HG03039 (cell line): ENCODE data around the gene SNX8.

Experiments
- ATAC-seq: cut with Tn5 transposase; IDR thresholded peaks from one replicate; pipeline ENCODE4 v1.9.1; 2021; ENCODE audit warnings: mild to moderate bottlenecking, moderate library complexity; ENCODE audit not compliant: unreplicated experiment

The SNX8 gene

DNA sequence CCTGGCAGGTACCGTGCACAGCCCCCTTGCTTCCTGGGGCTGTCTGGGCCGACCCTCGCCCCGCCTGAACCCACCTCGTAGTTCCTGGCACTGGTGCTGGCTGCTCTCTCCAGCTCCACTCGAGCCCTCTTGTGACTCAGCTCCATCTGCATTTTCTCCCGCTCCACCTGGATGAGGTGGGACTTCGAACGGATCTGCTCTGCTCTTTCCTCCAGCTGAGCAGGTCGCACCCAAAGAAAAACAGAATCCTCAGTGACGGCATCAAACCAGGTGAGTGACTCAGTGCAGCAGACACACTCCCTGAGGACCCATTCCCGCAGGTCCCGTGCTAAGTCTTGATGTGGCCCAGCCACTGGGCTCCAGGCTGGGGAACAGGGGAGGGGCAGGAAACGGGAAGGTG lies 88.9 kb downstream of the SNX8 start:
- ATAC-seq = no peak

DNA sequence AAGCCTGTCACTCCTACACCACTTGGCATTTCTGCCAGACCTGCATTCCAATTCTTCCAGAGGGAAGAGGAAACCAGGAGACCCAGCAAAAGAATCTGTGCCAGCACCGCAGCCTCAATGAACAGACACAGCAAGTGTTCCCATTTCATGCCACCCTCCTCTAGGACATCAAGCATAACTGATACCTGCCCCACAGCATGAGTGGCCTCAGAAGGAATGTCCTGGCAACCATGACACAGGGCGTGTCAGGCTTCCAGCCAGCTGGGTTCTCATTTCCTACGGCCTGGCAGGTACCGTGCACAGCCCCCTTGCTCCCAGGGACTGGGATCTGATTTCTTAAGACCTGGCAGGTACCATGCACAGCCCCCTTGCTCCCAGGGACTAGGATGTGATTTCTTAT lies 89.3 kb downstream of the SNX8 start:
- ATAC-seq = no peak

DNA sequence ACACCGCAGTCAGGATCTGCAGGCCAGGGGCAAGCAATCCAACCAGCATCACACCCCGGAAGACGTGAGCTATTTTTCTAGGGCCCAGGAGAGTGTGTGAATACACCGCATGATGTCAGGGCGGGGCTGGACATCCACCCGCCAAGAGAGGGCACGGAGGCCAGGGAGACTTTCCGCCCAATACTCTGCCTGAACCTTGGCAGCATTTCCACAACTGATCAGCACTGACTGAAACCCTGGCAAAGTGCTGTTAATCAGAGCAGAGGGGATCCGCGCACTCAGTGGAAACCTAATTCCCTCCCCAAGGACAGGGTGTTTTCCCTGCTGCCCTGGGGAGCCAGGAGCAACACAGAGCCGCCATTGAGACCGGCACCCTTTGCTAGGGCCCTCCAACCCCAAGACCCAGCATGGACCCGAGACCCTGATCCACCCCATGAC lies 89.7 kb downstream of the SNX8 start:
- ATAC-seq = no peak

DNA sequence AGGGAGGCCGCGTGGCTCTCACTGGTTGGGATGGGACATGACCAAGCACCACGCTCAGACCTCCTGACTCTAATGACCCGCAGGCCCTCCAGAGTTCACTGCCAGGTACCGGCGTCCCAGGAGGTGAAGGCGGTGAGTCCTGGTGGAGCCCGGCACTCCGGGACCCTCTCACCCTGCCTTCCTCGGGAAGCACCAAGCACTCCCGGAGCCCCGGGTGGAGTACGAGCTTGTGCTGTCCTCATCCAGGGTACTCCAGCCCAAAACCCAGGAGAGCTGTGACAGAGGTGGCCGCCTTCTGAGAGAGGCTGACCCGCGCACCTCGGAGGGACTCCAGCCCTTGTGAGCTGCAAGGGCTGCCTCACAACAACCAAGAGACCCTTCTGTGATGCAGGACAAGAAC lies 90.9 kb downstream of the SNX8 start:
- no peak for ATAC-seq

- no peak for ATAC-seq
Measured at GRCh38 chr7:2222516-2222915, 91.7 kb downstream of the SNX8 start.

DNA sequence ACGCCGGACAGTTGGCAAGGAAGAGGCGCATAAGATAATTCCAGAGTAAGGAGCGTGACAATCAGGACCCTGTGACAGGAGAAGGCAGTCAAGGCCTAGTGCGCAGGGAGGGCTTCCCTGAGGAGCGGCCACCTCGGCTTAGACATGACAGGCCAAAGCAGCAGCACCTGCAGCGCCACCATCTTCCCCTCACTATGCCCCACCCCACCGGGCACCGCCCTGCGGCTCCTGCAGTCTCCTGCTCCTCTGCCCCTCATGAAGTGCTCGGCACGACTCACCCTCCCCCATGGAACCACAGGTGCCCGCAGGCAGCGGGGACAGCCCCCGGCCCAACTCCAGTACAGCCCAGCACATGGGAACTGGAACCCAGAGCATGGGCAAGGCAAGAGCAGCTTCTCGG lies 93.3 kb downstream of the SNX8 start:
- no peak for ATAC-seq

DNA sequence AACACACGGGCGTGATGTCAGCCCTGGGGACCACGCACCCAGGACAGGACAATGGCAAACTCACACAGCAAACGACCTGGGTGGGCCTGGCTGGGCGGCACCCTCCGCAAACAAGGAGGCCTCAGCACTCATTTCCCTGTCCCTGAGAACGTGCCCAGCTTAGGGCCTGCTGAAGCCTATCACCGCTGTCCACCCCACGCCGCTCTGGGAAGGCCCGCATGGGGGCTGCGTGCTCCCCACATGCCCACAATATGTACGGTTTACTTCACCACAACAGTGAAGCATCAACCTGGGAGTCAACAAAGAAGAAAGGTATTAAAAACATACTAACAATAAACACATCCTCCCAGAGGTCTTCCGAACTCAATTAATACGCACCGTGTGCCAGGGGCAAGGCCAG lies 93.7 kb downstream of the SNX8 start:
- no peak for ATAC-seq

DNA sequence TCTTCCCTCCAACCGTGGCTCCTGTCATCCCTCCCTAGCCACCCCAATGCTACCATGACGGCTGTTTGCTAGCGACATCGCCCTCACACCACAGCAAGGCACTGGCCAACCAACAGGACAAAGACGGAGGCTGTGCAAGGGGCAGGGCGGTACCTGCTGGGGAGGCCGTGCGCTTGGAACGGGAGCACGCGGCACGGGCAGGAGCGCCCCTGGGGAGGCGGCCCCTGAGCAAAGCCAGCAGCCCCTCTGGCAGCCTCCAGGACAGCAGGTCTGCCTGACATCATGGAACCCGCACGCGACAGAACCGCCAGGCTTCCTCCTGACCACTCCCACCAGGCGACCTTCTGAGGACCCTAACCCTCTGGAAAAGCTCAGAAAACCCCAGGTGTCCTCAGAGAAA lies 94.2 kb downstream of the SNX8 start:
- ATAC-seq = no peak

DNA sequence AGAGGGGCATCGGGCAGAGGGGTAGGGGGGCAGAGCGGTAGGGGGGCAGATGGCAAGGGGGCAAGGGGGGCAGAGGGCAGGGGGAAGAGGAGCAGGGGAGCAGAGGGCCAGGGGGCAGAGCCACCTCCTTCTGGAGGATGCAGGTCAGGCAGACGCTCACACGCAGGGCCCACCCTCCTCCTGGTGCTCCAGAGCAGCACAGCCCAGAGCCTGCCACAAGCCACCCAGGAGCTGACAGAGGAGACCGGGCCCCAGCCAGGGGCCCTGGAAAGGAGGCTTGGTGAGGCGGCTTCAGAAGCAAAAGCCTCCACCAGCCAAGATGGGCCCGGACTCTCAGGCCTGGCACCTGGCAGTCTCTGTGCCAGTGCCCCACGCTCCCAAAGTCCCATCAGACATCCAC lies 94.6 kb downstream of the SNX8 start:
- ATAC-seq = no peak

DNA sequence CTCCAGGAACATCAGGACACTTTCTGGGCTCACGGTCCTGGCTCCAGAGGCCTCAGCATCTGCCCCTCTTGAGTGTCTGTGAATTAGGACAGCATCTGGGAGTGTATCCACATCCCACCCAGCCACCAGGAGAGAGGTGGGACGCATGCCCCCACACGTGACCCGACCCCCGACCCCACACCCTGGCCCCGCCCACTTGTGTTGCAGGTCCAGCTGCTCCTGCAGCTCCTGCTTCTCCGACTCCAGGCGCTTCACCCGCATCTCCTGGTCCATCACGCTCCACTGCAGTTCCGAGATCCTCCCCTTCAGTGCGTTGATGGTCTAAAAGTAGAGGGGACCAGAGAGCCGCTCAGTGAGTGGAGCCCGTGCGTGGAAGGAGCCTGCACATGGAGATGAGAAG lies 95.1 kb downstream of the SNX8 start:
- no peak for ATAC-seq

GRCh38 chr7:2218444-2218785 lies 95.8 kb downstream of the SNX8 start:
- ATAC-seq = no peak

DNA sequence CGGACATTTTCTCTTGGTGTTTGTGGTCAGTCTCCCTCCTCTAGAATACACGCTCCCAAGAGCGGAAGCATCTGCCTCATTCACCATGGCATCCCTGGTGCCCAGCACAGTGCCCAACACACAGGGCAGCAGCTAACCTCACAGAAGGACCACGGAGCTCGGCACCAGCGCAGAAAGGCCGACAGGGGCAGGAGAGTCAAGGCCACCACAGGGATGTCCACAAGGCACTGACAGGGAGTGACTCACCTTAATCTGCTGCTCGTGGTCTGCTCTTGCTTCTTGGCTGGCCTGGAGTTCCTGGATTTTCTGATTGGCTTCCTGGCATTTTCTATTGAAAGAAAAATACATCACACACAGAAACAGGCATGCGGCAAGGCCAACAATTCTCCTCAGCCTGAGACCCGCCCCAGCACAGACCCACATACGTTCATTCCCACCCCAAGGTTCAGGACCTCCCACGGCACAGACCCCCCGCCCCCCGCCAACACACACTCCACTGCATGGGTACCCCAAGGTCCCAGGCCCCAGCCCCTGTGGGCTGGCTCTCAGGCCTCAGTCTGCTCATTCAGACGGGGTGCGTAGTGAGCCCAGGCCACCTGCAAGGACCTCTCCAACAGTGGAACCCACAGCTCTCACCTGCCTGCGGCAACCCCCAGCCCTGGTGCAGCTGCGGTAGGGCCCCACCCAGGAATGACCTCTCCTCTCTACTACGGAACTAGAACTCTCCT lies 96.4 kb downstream of the SNX8 start:
- no peak for ATAC-seq

DNA sequence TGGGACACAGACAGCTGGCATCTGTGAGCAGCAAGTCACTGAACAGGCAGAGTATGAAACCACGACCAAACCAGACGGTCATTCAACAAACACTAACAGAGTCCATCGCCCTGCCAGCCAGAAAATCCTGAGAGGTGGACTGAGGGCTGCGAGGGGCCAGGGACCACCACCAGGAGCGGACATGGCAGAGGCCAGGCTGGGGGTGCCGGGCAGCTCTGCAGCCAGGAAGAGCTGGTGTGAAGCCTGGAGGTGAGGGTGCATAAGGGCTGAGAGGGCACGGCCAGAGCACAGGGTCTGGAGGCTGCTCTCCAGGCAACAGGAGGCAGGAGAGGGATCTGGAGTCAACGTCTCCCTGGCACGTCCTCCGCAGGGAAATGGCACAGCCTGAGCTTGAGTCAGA lies 97.0 kb downstream of the SNX8 start:
- ATAC-seq = no peak

- ATAC-seq = no peak
Measured at GRCh38 chr7:2215851-2216250, 98.4 kb downstream of the SNX8 start.

DNA sequence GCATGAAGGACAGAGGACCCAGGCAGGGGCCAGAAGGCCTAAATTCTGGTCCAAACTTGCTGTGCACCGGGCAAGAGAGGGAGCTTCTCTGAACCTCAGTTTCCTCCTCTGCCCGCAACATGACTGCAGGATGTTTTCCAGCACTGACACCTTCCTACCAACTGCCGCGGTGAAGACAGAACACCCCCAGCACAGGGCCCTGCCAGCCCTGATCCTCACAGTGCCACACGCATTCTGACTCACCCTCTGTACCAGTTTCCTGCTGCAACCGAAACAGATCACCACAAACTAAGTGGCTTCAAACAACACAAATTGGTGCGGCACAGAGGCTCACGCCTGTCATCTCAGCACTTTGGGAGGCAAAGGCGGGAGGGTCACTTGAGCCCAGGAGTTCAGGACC lies 99.6 kb downstream of the SNX8 start:
- no peak for ATAC-seq

GRCh38 chr7:2213551-2214215 lies 100.6 kb downstream of the SNX8 start:
- ATAC-seq = no peak

- no peak for ATAC-seq
Measured at GRCh38 chr7:2212906-2213305, 101.3 kb downstream of the SNX8 start.

DNA sequence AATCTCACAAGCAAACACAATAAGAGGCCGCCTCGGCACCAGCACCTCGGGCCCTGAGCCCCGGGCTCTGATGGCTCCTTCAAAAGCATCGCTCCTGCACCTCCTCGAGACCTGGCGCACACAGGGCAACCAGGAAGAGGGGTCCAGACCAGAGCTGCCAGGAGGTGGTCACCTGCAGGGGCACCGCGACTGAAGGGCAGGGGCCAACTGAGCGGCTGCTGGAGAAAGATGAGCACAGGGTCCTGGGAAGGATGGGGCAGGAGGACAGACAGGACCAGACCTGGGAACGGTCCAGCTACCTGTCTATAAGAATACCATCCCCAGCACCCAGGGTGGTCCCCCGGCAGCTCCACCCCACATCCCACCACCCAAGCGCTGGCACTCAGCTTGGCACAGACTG lies 102.3 kb downstream of the SNX8 start:
- ATAC-seq = no peak

DNA sequence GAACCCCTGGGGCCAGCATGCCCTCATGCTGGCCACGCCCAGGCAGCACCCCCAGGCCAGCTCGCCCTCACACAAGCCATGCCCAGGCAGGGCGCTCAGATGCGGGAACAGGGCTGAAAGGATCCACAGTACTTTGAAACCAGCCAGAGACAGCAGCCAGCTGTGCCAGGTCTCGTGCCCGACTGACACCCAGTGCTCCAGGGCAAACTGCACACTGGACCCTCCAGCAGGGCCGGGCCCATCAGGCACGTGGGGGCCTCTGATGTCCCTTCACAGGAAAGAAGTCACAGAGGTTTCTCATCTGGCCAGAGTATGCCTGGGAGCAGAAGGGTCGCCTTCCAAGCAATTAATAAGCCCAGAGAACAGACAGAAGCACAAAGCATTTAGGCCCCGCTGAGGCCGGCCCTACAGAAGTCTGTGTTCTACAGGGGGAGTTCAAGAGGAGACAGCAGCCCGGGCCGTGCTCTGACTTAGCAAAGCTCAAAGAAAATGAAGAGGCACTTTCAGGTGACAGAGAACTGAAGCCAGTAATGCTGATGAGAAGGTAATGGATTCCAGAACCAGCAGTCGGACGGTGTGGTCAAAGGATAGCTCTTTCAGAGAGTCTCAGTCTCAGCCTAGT lies 102.9 kb downstream of the SNX8 start:
- no peak for ATAC-seq

GRCh38 chr7:2210551-2211258 lies 103.5 kb downstream of the SNX8 start:
- ATAC-seq = no peak

GRCh38 chr7:2209961-2210323 lies 104.3 kb downstream of the SNX8 start:
- ATAC-seq = no peak
